KMS-11 (cell line): ENCODE data around the gene COX10.
"Not testable (repeated sequence)": the region's sequence is repeated elsewhere in the genome, so short reads cannot be mapped to it uniquely, and the experiment has no call there.

ENCODE experiments used
- H2AFZ ChIP-seq: fragments of 200-600 bp; sonication (generic); 2 replicates; pipeline ENCODE4 v1.6.1; 2016; ENCODE audit warnings: antibody characterized with exemption, mixed run types, low read depth
- H3K27ac ChIP-seq: fragments of 200-600 bp; sonication (generic); 2 replicates; pipeline ENCODE4 v1.6.1; 2016; ENCODE audit warnings: mild to moderate bottlenecking, mixed run types
- H3K27me3 ChIP-seq: fragments of 200-600 bp; sonication (generic); 2 replicates; pipeline ENCODE4 v1.6.1; 2017; ENCODE audit warnings: mild to moderate bottlenecking, low read depth, mixed run types, moderate library complexity; ENCODE audit not compliant: insufficient read depth
- H3K36me3 ChIP-seq: fragments of 200-600 bp; sonication (generic); 2 replicates; pipeline ENCODE4 v1.6.1; 2017; ENCODE audit warnings: mild to moderate bottlenecking, mixed run types; ENCODE audit not compliant: insufficient read depth
- H3K4me1 ChIP-seq: fragments of 200-600 bp; sonication (generic); 2 replicates; pipeline ENCODE4 v1.6.1; 2016; ENCODE audit warnings: mild to moderate bottlenecking, low read depth, mixed run types; ENCODE audit not compliant: poor library complexity, severe bottlenecking
- H3K4me2 ChIP-seq: fragments of 200-600 bp; sonication (generic); 2 replicates; pipeline ENCODE4 v1.7.0; 2016; ENCODE audit warnings: mild to moderate bottlenecking, mixed run types
- H3K4me3 ChIP-seq: fragments of 200-600 bp; sonication (generic); IDR thresholded peaks from 2 replicates; pipeline ENCODE4 v1.6.1; 2017; ENCODE audit warnings: low read depth, low read length, mixed read lengths; ENCODE audit not compliant: insufficient read depth
- H3K79me2 ChIP-seq: fragments of 200-600 bp; sonication (generic); 2 replicates; pipeline ENCODE4 v1.6.1; 2016; ENCODE audit warnings: low read depth, mixed run types; ENCODE audit not compliant: insufficient read depth
- H3K9ac ChIP-seq: fragments of 200-600 bp; sonication (generic); 2 replicates; pipeline ENCODE4 v1.6.1; 2016; ENCODE audit warnings: mild to moderate bottlenecking, mixed run types
- H4K20me1 ChIP-seq: fragments of 200-600 bp; sonication (generic); 2 replicates; pipeline ENCODE4 v1.6.1; 2016; ENCODE audit warnings: mild to moderate bottlenecking, mixed run types; ENCODE audit not compliant: insufficient read depth
- TF ChIP-seq, protein P1 (sequence below): fragments of 200-600 bp; sonication (generic); conservative IDR thresholded peaks from 2 replicates; pipeline ENCODE4 v1.6.1; 2017; ENCODE audit warnings: low read depth, mild to moderate bottlenecking, antibody characterized with exemption, low read length, moderate library complexity, mixed read lengths

Gene COX10

GRCh38 chr17:14169287-14169686 lies 100.0 kb downstream of the COX10 start:
- no peak overlapping the region for H3K4me3 ChIP-seq
- no peak overlapping the region for H2AFZ ChIP-seq
- TF ChIP-seq, protein P1, sequence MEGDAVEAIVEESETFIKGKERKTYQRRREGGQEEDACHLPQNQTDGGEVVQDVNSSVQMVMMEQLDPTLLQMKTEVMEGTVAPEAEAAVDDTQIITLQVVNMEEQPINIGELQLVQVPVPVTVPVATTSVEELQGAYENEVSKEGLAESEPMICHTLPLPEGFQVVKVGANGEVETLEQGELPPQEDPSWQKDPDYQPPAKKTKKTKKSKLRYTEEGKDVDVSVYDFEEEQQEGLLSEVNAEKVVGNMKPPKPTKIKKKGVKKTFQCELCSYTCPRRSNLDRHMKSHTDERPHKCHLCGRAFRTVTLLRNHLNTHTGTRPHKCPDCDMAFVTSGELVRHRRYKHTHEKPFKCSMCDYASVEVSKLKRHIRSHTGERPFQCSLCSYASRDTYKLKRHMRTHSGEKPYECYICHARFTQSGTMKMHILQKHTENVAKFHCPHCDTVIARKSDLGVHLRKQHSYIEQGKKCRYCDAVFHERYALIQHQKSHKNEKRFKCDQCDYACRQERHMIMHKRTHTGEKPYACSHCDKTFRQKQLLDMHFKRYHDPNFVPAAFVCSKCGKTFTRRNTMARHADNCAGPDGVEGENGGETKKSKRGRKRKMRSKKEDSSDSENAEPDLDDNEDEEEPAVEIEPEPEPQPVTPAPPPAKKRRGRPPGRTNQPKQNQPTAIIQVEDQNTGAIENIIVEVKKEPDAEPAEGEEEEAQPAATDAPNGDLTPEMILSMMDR = no peak
- H3K36me3 ChIP-seq = no peaks in the 10 kb centered on the region
- no peak overlapping the region for H3K27ac ChIP-seq
- no peak overlapping the region for H3K9ac ChIP-seq
- H3K27me3 ChIP-seq = no peaks in the 10 kb centered on the region
- H3K4me2 ChIP-seq = no peak overlapping the region
- H3K4me1 ChIP-seq = no peaks in the 10 kb centered on the region
- H3K79me2 ChIP-seq = no peaks in the 10 kb centered on the region
- H4K20me1 ChIP-seq = no peaks in the 10 kb centered on the region

- no peak overlapping the region for H3K9ac ChIP-seq
- no peaks in the 10 kb centered on the region for H4K20me1 ChIP-seq
- H3K36me3 ChIP-seq = no peaks in the 10 kb centered on the region
- H3K27ac ChIP-seq = no peak overlapping the region
- H3K27me3 ChIP-seq = no peaks in the 10 kb centered on the region
- no peak overlapping the region for H2AFZ ChIP-seq
- H3K4me3 ChIP-seq = no peak overlapping the region
- H3K4me2 ChIP-seq = no peak overlapping the region
- H3K79me2 ChIP-seq = no peaks in the 10 kb centered on the region
- H3K4me1 ChIP-seq = no peaks in the 10 kb centered on the region
- TF ChIP-seq, protein P1 = no peak
Observed at GRCh38 chr17:14169901-14170300, 100.6 kb downstream of the COX10 start.

GRCh38 chr17:14176989-14177388 lies 107.7 kb downstream of the COX10 start:
- H3K4me2 ChIP-seq, H3K4me3 ChIP-seq, H3K27ac ChIP-seq, H2AFZ ChIP-seq, H3K79me2 ChIP-seq, H3K27me3 ChIP-seq, H3K9ac ChIP-seq, H3K36me3 ChIP-seq, H4K20me1 ChIP-seq, H3K4me1 ChIP-seq: not testable (repeated sequence)

DNA sequence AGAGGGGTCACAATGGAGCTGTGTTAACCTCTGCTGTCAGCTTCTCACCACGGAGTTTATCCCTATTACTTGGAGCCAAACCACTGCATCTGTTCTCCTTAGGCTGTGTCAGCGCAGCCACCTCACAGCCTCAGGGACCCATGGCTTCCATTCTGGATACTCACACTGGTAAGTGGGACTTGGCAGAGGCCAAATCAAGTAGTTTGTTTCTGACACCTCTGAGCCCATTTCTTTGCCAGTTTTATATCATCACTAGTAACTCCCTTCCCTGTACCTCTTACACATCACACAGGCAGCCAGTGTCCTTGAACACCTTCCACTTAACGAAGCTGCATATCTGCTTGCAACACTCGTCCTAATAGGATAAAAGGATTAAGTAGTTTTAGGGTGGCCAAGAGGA lies 108.5 kb downstream of the COX10 start:
- H3K9ac ChIP-seq, H3K36me3 ChIP-seq, H3K79me2 ChIP-seq, H3K4me2 ChIP-seq, H3K4me3 ChIP-seq, H2AFZ ChIP-seq, H3K27ac ChIP-seq, H4K20me1 ChIP-seq, H3K4me1 ChIP-seq, H3K27me3 ChIP-seq: not testable (repeated sequence)

GRCh38 chr17:14179951-14180350 lies 110.6 kb downstream of the COX10 start:
- not testable (repeated sequence) for H4K20me1 ChIP-seq, H3K4me1 ChIP-seq, H3K36me3 ChIP-seq, H2AFZ ChIP-seq, H3K4me3 ChIP-seq, H3K27me3 ChIP-seq, H3K79me2 ChIP-seq, H3K4me2 ChIP-seq, H3K9ac ChIP-seq, H3K27ac ChIP-seq

GRCh38 chr17:14182084-14182483 lies 112.8 kb downstream of the COX10 start:
- H3K79me2 ChIP-seq, H3K36me3 ChIP-seq, H3K9ac ChIP-seq, H4K20me1 ChIP-seq, H3K4me1 ChIP-seq, H2AFZ ChIP-seq, H3K27me3 ChIP-seq, H3K4me3 ChIP-seq, H3K4me2 ChIP-seq, H3K27ac ChIP-seq: not testable (repeated sequence)

GRCh38 chr17:14184536-14184935 lies 115.2 kb downstream of the COX10 start:
- not testable (repeated sequence) for H4K20me1 ChIP-seq, H3K4me2 ChIP-seq, H3K9ac ChIP-seq, H2AFZ ChIP-seq, H3K79me2 ChIP-seq, H3K4me1 ChIP-seq, H3K27ac ChIP-seq, H3K27me3 ChIP-seq, H3K36me3 ChIP-seq, H3K4me3 ChIP-seq

DNA sequence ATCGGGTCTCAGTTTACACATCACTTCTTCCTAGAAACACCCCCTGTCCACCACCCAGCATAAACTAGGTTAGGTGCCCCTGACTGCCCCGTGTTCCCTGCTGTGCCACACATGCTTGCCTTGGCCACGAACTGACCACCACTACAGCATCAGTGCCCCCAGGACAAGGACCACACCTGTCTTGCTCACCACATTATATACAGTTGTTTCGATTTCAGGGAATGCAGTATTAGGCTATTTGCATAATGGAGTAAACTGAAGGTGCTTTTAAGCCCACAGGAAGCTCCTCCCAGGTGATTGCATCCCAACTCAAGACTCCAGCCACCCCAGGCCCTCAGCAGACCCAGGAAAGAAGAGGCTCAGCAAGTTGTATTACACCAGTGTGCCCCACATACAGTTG lies 117.1 kb downstream of the COX10 start:
- H3K36me3 ChIP-seq, H3K79me2 ChIP-seq, H3K9ac ChIP-seq, H3K4me3 ChIP-seq, H4K20me1 ChIP-seq, H3K4me1 ChIP-seq, H2AFZ ChIP-seq, H3K27me3 ChIP-seq, H3K4me2 ChIP-seq, H3K27ac ChIP-seq: not testable (repeated sequence)

DNA sequence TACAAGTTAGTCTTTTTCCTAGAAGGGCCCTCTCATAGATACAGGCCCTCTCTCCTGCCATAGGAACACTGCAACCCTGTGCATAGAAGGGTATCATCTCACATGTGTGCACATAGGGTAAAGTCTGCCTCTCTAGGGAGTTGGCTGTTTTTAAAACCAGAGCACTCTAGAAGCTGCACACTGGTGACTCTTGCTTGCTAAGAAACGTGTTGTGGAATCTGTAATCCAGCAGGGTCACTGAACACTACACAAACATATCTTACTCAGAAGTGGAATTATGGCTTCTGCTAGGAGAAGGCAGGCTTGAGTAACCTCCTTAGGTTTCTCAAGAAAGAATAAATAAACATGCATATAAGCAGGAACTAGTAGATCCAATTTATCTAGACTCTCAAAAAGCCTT lies 121.5 kb downstream of the COX10 start:
- not testable (repeated sequence) for H2AFZ ChIP-seq, H3K9ac ChIP-seq, H3K4me2 ChIP-seq, H3K79me2 ChIP-seq, H3K36me3 ChIP-seq, H3K4me1 ChIP-seq, H3K4me3 ChIP-seq, H4K20me1 ChIP-seq, H3K27me3 ChIP-seq, H3K27ac ChIP-seq
